GM12892 (cell line): ENCODE measurements around the gene RAMAC.

Source experiments
- POLR2A ChIP-seq: IDR thresholded peaks from 2 replicates; pipeline ENCODE4 v1.6.1; 2011; ENCODE audit warnings: low read depth, low read length, control low read depth
- POLR2AphosphoS5 ChIP-seq: IDR thresholded peaks from 2 replicates; pipeline ENCODE4 v1.6.1; 2011; ENCODE audit warnings: low read depth, low read length, control low read depth

GRCh38 chr15:82993144-82993543 lies 7.1 kb downstream of the RAMAC start:
- TF ChIP-seq POLR2A (no peak), POLR2AphosphoS5 (no peak)
